ENCODE measurements around the gene TGM2.

Gene TGM2

GRCh38 chr20:38129248-38129865 is 35.7 kb downstream of the TGM2 start (continued):
- TF ChIP-seq, protein P1, sequence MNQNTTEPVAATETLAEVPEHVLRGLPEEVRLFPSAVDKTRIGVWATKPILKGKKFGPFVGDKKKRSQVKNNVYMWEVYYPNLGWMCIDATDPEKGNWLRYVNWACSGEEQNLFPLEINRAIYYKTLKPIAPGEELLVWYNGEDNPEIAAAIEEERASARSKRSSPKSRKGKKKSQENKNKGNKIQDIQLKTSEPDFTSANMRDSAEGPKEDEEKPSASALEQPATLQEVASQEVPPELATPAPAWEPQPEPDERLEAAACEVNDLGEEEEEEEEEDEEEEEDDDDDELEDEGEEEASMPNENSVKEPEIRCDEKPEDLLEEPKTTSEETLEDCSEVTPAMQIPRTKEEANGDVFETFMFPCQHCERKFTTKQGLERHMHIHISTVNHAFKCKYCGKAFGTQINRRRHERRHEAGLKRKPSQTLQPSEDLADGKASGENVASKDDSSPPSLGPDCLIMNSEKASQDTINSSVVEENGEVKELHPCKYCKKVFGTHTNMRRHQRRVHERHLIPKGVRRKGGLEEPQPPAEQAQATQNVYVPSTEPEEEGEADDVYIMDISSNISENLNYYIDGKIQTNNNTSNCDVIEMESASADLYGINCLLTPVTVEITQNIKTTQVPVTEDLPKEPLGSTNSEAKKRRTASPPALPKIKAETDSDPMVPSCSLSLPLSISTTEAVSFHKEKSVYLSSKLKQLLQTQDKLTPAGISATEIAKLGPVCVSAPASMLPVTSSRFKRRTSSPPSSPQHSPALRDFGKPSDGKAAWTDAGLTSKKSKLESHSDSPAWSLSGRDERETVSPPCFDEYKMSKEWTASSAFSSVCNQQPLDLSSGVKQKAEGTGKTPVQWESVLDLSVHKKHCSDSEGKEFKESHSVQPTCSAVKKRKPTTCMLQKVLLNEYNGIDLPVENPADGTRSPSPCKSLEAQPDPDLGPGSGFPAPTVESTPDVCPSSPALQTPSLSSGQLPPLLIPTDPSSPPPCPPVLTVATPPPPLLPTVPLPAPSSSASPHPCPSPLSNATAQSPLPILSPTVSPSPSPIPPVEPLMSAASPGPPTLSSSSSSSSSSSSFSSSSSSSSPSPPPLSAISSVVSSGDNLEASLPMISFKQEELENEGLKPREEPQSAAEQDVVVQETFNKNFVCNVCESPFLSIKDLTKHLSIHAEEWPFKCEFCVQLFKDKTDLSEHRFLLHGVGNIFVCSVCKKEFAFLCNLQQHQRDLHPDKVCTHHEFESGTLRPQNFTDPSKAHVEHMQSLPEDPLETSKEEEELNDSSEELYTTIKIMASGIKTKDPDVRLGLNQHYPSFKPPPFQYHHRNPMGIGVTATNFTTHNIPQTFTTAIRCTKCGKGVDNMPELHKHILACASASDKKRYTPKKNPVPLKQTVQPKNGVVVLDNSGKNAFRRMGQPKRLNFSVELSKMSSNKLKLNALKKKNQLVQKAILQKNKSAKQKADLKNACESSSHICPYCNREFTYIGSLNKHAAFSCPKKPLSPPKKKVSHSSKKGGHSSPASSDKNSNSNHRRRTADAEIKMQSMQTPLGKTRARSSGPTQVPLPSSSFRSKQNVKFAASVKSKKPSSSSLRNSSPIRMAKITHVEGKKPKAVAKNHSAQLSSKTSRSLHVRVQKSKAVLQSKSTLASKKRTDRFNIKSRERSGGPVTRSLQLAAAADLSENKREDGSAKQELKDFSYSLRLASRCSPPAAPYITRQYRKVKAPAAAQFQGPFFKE (tag by site-specific recombination; IDR thresholded peaks at IDR 0.05; ENCODE audit: borderline replicate concordance): no peak

- TF ChIP-seq MZF1 (tag by site-specific recombination; IDR thresholded peaks at IDR 0.05; ENCODE audit: borderline replicate concordance) (no peak), ZNF248 (tag by site-specific recombination; IDR thresholded peaks at IDR 0.05) (no peak), ZNF354C (tag by site-specific recombination; IDR thresholded peaks at IDR 0.05; ENCODE audit: borderline replicate concordance, low read depth) (no peak), ZNF549 (tag by site-specific recombination; IDR thresholded peaks at IDR 0.05) (no peak)
- Histone ChIP-seq H3K4me1 (ENCODE audit: control insufficient read depth, insufficient read depth, low read length) (no peaks in the 10 kb centered on the region), H3K27ac (ENCODE audit: extremely low read depth, low read depth, low read length) (no peak overlapping the region), H3K9me3 (ENCODE audit: control insufficient read depth, insufficient read depth, low read depth, low read length) (no peaks in the 10 kb centered on the region), H3K4me3 (ENCODE audit: low read depth, low read length) (no peak overlapping the region), H3K36me3 (ENCODE audit: control insufficient read depth in 2 of 2, insufficient read depth in 1 of 2, low read length in 2 of 2) (no peaks in the 10 kb centered on the region)
- ChIA-PET CTCF (interaction anchor here (0.6 to 3.2 kb wide), 4 partner anchors 14 to 1382 kb away, joined by 3 to 19 read pairs (median 3); no protein-coding TSS in a partner anchor), POLR2A (interaction anchor here (0.6 kb wide), 1 partner anchor 146 kb away, joined by 3 read pairs; no protein-coding TSS in a partner anchor)
Observed at GRCh38 chr20:38128691-38129090, 36.4 kb downstream of the TGM2 start.

DNA sequence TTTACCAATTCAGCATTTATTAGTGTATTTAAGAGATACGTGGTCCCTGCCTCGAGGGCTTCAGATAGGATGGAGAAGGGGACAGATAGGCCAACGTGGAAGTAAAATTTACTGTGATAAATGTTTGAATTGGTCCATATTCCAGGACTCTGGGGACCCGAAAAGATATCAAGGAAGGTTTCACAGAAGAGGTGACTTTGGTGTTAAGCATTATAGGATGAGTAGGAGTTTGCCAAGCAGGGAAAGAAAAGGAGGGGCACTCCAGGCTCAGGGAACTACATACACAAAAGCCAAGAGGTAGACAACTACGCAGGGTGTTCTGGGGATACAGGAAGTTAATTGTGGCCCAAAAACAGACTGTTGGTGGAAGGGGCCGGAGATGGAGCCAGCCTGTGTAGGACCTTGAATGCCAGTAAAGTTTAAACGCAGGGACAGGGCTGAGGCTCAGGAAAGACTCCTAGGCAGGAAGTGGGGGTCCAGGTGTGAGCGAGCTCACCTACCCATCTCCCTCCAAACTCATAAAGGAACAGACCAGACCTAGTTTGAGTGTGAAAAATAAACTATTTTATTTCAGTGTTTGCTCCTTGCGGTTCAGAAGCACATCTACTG is 37.0 kb downstream of the TGM2 start:
- no peaks in the 10 kb centered on the region for H3K4me1 ChIP-seq (ENCODE audit: control insufficient read depth, insufficient read depth, low read length)
- POLR2A ChIA-PET: interaction anchor here (0.6 kb wide), 1 partner anchor 147 kb away, joined by 3 read pairs; no protein-coding TSS in a partner anchor
- no peak overlapping the region for H3K27ac ChIP-seq (ENCODE audit: extremely low read depth, low read depth, low read length)
- CTCF ChIA-PET: interaction anchor here (0.7 to 3.2 kb wide), 3 partner anchors 14 to 109 kb away, joined by 3 to 19 read pairs (median 3); no protein-coding TSS in a partner anchor
- no peaks in the 10 kb centered on the region for H3K9me3 ChIP-seq (ENCODE audit: control insufficient read depth, insufficient read depth, low read depth, low read length)
- no peaks in the 10 kb centered on the region for H3K36me3 ChIP-seq (ENCODE audit: control insufficient read depth in 2 of 2, insufficient read depth in 1 of 2, low read length in 2 of 2)
- H3K4me3 ChIP-seq (ENCODE audit: low read depth, low read length): no peak overlapping the region
- TF ChIP-seq OVOL3 (tag by site-specific recombination; IDR thresholded peaks at IDR 0.05): no peak
- no peak for TF ChIP-seq ZNF544 (tag by site-specific recombination; IDR thresholded peaks at IDR 0.05)
- TF ChIP-seq ZNF324 (tag by site-specific recombination; IDR thresholded peaks at IDR 0.05): no peak
- no peak for TF ChIP-seq PRDM10 (tag by site-specific recombination; IDR thresholded peaks at IDR 0.05)
- TF ChIP-seq ZNF692 (tag by site-specific recombination; IDR thresholded peaks at IDR 0.05): no peak
- TF ChIP-seq ZSCAN18 (tag by site-specific recombination; IDR thresholded peaks at IDR 0.05): no peak
- no peak for TF ChIP-seq SP2 (tag by site-specific recombination; IDR thresholded peaks at IDR 0.05)
- TF ChIP-seq ZNF677 (tag by site-specific recombination; IDR thresholded peaks at IDR 0.05): no peak
- TF ChIP-seq ZNF157 (tag by site-specific recombination; IDR thresholded peaks at IDR 0.05): no peak
- no peak for TF ChIP-seq ZNF335 (tag by site-specific recombination; conservative IDR thresholded peaks at IDR 0.05)
- no peak for TF ChIP-seq ZNF221 (tag by site-specific recombination; IDR thresholded peaks at IDR 0.05; ENCODE audit: borderline replicate concordance)
- no peak for TF ChIP-seq ZNF555 (tag by site-specific recombination; conservative IDR thresholded peaks at IDR 0.05)
- TF ChIP-seq KLF1 (tag by site-specific recombination; IDR thresholded peaks at IDR 0.05): no peak
- TF ChIP-seq IKZF3 (tag by site-specific recombination; IDR thresholded peaks at IDR 0.05): no peak
